Nephron progenitor cell (in vitro differentiated cells): Measurements from ENCODE around the gene MLH1.

Source experiments
- DNase-seq: peaks from one replicate; pipeline ENCODE4 v3.0.0; 2021
- H3K27ac Mint-ChIP-seq: 2 replicates; pipeline ENCODE4 v1.8.0; 2021; ENCODE audit warnings: mild to moderate bottlenecking, moderate library complexity, mixed read lengths
- H3K27me3 Mint-ChIP-seq: 2 replicates; pipeline ENCODE4 v1.8.0; 2021; ENCODE audit warnings: mild to moderate bottlenecking, low read depth, mixed read lengths; ENCODE audit not compliant: poor library complexity
- H3K36me3 Mint-ChIP-seq: 2 replicates; pipeline ENCODE4 v1.8.0; 2021; ENCODE audit warnings: low read depth, mixed read lengths
- H3K4me1 Mint-ChIP-seq: 2 replicates; pipeline ENCODE4 v1.8.0; 2021; ENCODE audit warnings: mixed read lengths
- H3K4me3 Mint-ChIP-seq: 2 replicates; pipeline ENCODE4 v1.8.0; 2021; ENCODE audit warnings: mild to moderate bottlenecking, moderate library complexity, mixed read lengths
- H3K9me3 Mint-ChIP-seq: 2 replicates; pipeline ENCODE4 v1.8.0; 2021; ENCODE audit warnings: mild to moderate bottlenecking, moderate library complexity, mixed read lengths
- TF ChIP-seq, protein P1 (sequence below): fragments of 200-600 bp; sonication (generic); IDR thresholded peaks from 2 replicates; pipeline ENCODE4 v1.5.0; 2021; ENCODE audit warnings: antibody characterized with exemption

Gene MLH1

DNA sequence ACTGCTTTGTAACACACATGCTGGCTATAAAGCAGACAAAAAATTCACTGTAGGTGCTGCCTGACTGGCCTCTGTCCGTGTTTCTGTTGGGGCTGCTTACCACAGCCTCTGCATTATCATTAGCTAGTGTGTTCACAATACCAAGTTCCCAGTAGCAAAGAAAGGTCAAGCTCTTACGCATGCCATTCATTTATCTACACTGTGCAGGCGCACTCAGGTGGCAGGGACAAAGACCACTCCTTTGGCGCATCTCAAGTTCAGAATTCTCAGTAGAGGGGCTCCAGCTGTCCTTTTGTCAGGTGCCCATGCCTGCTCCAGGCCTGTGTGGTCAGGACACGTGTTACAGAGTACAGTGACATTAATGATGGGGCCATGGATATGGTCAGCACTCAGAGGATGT lies 22.3 kb downstream of the MLH1 start:
- Mint-ChIP-seq H3K27ac (no peak overlapping the region), H3K4me1 (no peaks in the 10 kb centered on the region), H3K27me3 (no peaks in the 10 kb centered on the region), H3K4me3 (no peak overlapping the region), H3K9me3 (no peaks in the 10 kb centered on the region), H3K36me3 (peaks cover 80% of the 10 kb centered on the region)
- TF ChIP-seq, protein P1, sequence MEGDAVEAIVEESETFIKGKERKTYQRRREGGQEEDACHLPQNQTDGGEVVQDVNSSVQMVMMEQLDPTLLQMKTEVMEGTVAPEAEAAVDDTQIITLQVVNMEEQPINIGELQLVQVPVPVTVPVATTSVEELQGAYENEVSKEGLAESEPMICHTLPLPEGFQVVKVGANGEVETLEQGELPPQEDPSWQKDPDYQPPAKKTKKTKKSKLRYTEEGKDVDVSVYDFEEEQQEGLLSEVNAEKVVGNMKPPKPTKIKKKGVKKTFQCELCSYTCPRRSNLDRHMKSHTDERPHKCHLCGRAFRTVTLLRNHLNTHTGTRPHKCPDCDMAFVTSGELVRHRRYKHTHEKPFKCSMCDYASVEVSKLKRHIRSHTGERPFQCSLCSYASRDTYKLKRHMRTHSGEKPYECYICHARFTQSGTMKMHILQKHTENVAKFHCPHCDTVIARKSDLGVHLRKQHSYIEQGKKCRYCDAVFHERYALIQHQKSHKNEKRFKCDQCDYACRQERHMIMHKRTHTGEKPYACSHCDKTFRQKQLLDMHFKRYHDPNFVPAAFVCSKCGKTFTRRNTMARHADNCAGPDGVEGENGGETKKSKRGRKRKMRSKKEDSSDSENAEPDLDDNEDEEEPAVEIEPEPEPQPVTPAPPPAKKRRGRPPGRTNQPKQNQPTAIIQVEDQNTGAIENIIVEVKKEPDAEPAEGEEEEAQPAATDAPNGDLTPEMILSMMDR = no peak
- no peak for DNase-seq

DNA sequence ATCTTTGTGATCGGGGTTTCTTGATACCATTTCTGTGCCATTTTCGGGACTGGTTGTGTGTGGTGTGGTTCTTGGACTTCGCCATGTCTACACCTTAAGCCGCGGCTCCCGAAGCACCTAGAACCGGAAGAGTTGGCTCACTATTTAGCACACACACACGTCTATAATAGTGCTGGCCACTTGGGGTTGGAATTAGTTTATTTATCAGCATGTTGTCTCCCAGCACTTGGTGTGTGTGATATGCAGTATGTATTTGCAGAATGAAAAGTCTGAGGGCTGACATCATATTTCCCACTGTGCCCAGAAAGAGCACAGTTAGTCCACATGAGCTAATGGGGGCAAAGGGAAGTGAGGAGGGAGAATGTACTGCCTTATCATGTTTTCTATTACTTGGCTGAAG lies 23.6 kb downstream of the MLH1 start:
- Mint-ChIP-seq H3K27ac (no peak overlapping the region), H3K36me3 (peaks cover 82% of the 10 kb centered on the region), H3K4me3 (no peak overlapping the region), H3K9me3 (no peaks in the 10 kb centered on the region), H3K27me3 (no peaks in the 10 kb centered on the region), H3K4me1 (no peaks in the 10 kb centered on the region)
- no peak for DNase-seq
- TF ChIP-seq, protein P1 = no peak

DNA sequence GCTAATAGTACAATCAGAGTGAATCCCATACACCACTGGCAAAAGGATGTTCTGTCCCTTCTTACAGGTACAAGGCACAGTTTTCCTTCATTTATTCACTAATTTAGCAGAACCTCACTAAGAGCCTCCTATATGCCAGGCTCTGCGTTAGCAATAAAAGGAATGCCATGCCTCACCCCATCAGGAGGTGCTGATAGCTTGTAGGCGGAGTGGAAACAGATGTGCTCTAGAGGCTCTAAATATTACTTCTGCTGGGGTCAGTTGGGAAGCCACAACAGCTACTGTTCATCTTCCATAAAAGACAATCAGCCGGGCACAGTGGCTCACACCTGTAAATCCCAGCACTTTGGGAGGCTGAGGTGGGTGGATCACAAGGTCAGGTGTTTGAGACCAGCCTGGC lies 24.4 kb downstream of the MLH1 start:
- Mint-ChIP-seq H3K27me3 (no peaks in the 10 kb centered on the region), H3K9me3 (peaks cover 3% of the 10 kb centered on the region), H3K4me1 (no peaks in the 10 kb centered on the region), H3K36me3 (peaks cover 82% of the 10 kb centered on the region), H3K27ac (no peak overlapping the region), H3K4me3 (no peak overlapping the region)
- no peak for DNase-seq
- TF ChIP-seq, protein P1 = no peak

DNA sequence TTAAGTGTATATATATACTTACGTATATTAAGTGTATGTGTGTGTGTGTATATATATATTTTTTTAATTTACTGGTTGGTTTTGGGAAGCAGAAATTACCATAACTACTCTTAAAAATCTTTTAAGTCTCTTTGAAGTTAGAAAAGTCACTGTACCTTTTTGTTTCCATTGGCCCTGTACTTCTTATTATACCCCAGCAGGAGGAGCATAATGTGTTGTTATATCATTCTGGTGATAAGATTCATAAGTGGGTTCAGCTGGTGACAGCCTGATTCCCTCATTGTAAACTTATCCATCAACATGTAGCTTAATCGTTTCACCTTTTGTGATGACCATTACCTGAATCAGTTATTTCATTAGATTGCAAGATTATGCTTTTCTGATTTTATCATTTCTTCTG lies 30.8 kb downstream of the MLH1 start:
- H3K9me3 Mint-ChIP-seq = peaks cover 28% of the 10 kb centered on the region
- no peak overlapping the region for H3K4me3 Mint-ChIP-seq
- no peaks in the 10 kb centered on the region for H3K27me3 Mint-ChIP-seq
- no peak for DNase-seq
- H3K27ac Mint-ChIP-seq = no peak overlapping the region
- H3K36me3 Mint-ChIP-seq = peaks cover 100% of the 10 kb centered on the region
- TF ChIP-seq, protein P1 = no peak
- peaks cover 7% of the 10 kb centered on the region for H3K4me1 Mint-ChIP-seq

DNA sequence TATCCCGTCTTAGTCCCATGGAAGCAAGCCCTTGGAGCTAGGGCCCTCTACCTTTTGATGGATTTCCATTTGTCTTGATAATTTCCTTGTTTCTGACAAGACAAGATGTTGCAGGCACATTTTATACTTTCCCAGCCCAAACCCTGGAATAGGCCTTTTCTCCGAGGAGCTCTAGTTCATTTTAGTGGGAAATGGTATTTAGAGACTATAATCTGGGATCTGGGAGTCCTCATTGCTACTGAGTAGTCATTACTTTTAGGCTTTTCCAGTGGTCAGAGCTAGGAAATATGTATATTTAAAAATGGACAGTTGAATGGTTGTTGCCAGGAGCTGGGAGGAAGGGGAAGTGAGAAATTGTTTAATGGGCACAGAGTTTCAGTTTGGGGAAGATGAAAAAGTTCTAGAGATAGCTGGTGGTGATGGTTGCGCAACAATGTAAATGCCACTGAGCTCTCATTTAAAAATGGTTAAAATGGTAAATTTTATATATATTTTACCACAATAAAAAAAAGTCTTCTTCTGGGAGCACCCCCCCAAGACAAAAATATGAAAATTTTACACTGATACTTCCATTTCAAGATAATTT lies 31.6 kb downstream of the MLH1 start:
- H3K36me3 Mint-ChIP-seq = peaks cover 93% of the 10 kb centered on the region
- no peaks in the 10 kb centered on the region for H3K27me3 Mint-ChIP-seq
- H3K4me3 Mint-ChIP-seq = no peak overlapping the region
- no peak for DNase-seq
- peaks cover 8% of the 10 kb centered on the region for H3K4me1 Mint-ChIP-seq
- H3K9me3 Mint-ChIP-seq = peaks cover 28% of the 10 kb centered on the region
- no peak overlapping the region for H3K27ac Mint-ChIP-seq
- TF ChIP-seq, protein P1 = no peak

DNA sequence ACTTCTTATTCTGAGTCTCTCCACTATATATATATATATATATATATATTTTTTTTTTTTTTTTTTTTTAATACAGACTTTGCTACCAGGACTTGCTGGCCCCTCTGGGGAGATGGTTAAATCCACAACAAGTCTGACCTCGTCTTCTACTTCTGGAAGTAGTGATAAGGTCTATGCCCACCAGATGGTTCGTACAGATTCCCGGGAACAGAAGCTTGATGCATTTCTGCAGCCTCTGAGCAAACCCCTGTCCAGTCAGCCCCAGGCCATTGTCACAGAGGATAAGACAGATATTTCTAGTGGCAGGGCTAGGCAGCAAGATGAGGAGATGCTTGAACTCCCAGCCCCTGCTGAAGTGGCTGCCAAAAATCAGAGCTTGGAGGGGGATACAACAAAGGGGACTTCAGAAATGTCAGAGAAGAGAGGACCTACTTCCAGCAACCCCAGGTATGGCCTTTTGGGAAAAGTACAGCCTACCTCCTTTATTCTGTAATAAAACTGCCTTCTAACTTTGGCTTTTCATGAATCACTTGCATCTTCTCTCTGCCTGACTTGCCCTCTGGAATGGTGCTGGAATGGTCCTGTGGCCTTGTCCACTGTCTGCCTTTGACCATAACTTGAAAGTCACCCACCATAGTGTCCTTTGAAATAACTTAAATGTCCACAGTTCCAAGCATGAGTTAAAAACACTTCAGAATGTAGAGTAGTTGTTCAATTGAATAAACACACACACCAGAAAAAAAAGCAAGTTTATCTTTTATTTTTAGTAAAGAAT lies 32.4 kb downstream of the MLH1 start:
- peaks cover 86% of the 10 kb centered on the region for H3K36me3 Mint-ChIP-seq
- no peak overlapping the region for H3K4me3 Mint-ChIP-seq
- H3K4me1 Mint-ChIP-seq = peaks cover 8% of the 10 kb centered on the region
- TF ChIP-seq, protein P1 = no peak
- H3K9me3 Mint-ChIP-seq = peaks cover 28% of the 10 kb centered on the region
- H3K27me3 Mint-ChIP-seq = no peaks in the 10 kb centered on the region
- H3K27ac Mint-ChIP-seq = no peak overlapping the region
- no peak for DNase-seq
